Body of pancreas (tissue), 4 donors: ENCODE results near the gene KLF7.

Experiments used
- POLR2A ChIP-seq, 3 donors: fragments of 450-650 bp; IDR thresholded peaks; one replicate each; pipeline ENCODE4 v1.6.1; 2016; ENCODE audit warnings: antibody characterized with exemption in 3 of 3, mild to moderate bottlenecking in 2 of 3
- TF ChIP-seq, protein P1 (sequence below), 7 experiments: fragments of 450-650 bp in 4 of 7; fragments of 200-600 bp in 3 of 7; sonication (generic) in 3 of 7; IDR thresholded peaks; one replicate each; pipeline ENCODE4 v1.5.1; 2016 to 2019; ENCODE audit warnings: antibody characterized with exemption in 7 of 7

GRCh38 chr2:207157731-207158130 lies 8.0 kb downstream of the KLF7 start:
- TF ChIP-seq POLR2A (IDR thresholded peaks at IDR 0.05): no peak
- TF ChIP-seq, protein P1, sequence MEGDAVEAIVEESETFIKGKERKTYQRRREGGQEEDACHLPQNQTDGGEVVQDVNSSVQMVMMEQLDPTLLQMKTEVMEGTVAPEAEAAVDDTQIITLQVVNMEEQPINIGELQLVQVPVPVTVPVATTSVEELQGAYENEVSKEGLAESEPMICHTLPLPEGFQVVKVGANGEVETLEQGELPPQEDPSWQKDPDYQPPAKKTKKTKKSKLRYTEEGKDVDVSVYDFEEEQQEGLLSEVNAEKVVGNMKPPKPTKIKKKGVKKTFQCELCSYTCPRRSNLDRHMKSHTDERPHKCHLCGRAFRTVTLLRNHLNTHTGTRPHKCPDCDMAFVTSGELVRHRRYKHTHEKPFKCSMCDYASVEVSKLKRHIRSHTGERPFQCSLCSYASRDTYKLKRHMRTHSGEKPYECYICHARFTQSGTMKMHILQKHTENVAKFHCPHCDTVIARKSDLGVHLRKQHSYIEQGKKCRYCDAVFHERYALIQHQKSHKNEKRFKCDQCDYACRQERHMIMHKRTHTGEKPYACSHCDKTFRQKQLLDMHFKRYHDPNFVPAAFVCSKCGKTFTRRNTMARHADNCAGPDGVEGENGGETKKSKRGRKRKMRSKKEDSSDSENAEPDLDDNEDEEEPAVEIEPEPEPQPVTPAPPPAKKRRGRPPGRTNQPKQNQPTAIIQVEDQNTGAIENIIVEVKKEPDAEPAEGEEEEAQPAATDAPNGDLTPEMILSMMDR (IDR thresholded peaks at IDR 0.05): no peak
